A673 (cell line): ENCODE results near the gene VAV3.

Experiments used
- CTCF ChIP-seq: fragments of 300-800, 200-600 bp; sonication (generic); conservative IDR thresholded peaks from 2 replicates; pipeline ENCODE4 v1.5.1; 2017; ENCODE audit warnings: low read depth, mild to moderate bottlenecking, antibody characterized with exemption, low read length, moderate library complexity, mixed read lengths
- EZH2 ChIP-seq: fragments of 200-600 bp; sonication (generic); IDR thresholded peaks from 2 replicates; pipeline ENCODE4 v1.6.1; 2017; ENCODE audit warnings: borderline replicate concordance, low read depth, mild to moderate bottlenecking, mixed read lengths, antibody characterized with exemption, low read length; ENCODE audit not compliant: poor library complexity, severe bottlenecking

- TF ChIP-seq CTCF (no peak), EZH2 (no peak)
Observed at GRCh38 chr1:107683191-107683657, 281.8 kb downstream of the VAV3 start.
